Spleen (tissue), 11 donors: ENCODE data around the gene PPT2. TPM values are rescaled to one million over a fixed set of nuclear protein-coding genes. Genes with fewer than 3 reads are reported as not detected.

Experiments
- DNase-seq: peaks from one replicate; pipeline ENCODE4 v3.0.0-alpha.2; 2020
- H3K27ac ChIP-seq, 8 donors: fragments of 200-600 bp; sonication (generic) in 7 of 8; 1 replicate in 4 of 8; 2 replicates in 4 of 8; pipeline versions ENCODE4 v1.5.0 to v1.8.0; 2016 to 2021; ENCODE audit warnings: inconsistent platforms in 4 of 8, mild to moderate bottlenecking in 4 of 8, moderate library complexity in 1 of 8
- H3K27me3 ChIP-seq, 7 donors: fragments of 200-600 bp; sonication (generic) in 6 of 7; replicated peaks in 1 of 7; 1 replicate in 4 of 7; 2 replicates in 3 of 7; pipeline versions ENCODE4 v1.5.0 to v1.8.0; 2016 to 2021; ENCODE audit warnings: inconsistent platforms in 3 of 7, mild to moderate bottlenecking in 1 of 7
- H3K36me3 ChIP-seq, 6 donors: fragments of 200-600 bp; sonication (generic) in 5 of 6; 1 replicate in 4 of 6; 2 replicates in 2 of 6; pipeline versions ENCODE4 v1.5.0 to v1.8.0; 2016 to 2021; ENCODE audit warnings: inconsistent platforms in 2 of 6
- H3K4me1 ChIP-seq, 6 donors: fragments of 200-600 bp; sonication (generic) in 5 of 6; 1 replicate in 3 of 6; 2 replicates in 3 of 6; pipeline versions ENCODE4 v1.5.0 to v1.8.0; 2016 to 2021; ENCODE audit warnings: inconsistent platforms in 3 of 6
- H3K4me3 ChIP-seq, 8 donors: fragments of 200-600 bp; sonication (generic) in 7 of 8; 1 replicate in 4 of 8; 2 replicates in 4 of 8; pipeline versions ENCODE4 v1.5.0 to v1.8.0; 2016 to 2021; ENCODE audit warnings: inconsistent platforms in 4 of 8, mild to moderate bottlenecking in 4 of 8, moderate library complexity in 2 of 8
- H3K9me3 ChIP-seq, 8 donors: fragments of 200-600 bp; sonication (generic) in 7 of 8; 1 replicate in 4 of 8; 2 replicates in 4 of 8; pipeline versions ENCODE4 v1.5.0 to v1.8.0; 2016 to 2021; ENCODE audit warnings: inconsistent platforms in 4 of 8
- POLR2A ChIP-seq, 3 donors: fragments of 450-650 bp; IDR thresholded peaks; one replicate each; pipeline ENCODE4 v1.5.1; 2017; ENCODE audit warnings: antibody characterized with exemption in 3 of 3, mild to moderate bottlenecking in 1 of 3
- POLR2AphosphoS5 ChIP-seq, 3 donors: sonication (generic); formaldehyde crosslinking; IDR thresholded peaks; one replicate each; pipeline ENCODE4 v1.5.1; 2017; ENCODE audit warnings: antibody characterized with exemption in 3 of 3
- WGBS, 5 donors: extraction: QIAGEN DNeasy Blood & Tissue Kit in 3 of 5; methylation state at CpG; one replicate each; pipeline versions ENCODE4 v1.1.5 to v1.1.7; 2013 to 2018; 5-methylcytosine and 5-hydroxymethylcytosine counted together
- intact Hi-C: fragments of 100-400 bp; cut with DNase I; formaldehyde crosslinking; loops from one replicate; pipeline ENCODE4 v1.15.0; 2023; ENCODE audit warnings: low total_unique reads
- polyA plus RNA-seq, 3 donors: library from polyadenylated mRNA; stranded (reverse); fragments of 200-250 nt; gene quantifications; one replicate each; pipeline ENCODE4 v1.2.1, GENCODE V29; 2013
- total RNA-seq, 7 donors: library from RNA; depleted of rRNA in 3 of 7; stranded (reverse); fragments of >200 nt in 3 of 7; fragmentation: NEBNext Ultra II Directional in 4 of 7; extraction: Animal tissue kit (Norgen Biotek cat#: 25700) in 4 of 7; gene quantifications; one replicate each; pipeline versions ENCODE4 v1.1.0 to v1.2.1, GENCODE V29; 2016 to 2021
- TF ChIP-seq, protein P1 (sequence below), 11 experiments: fragments of 200-600 bp in 7 of 11; fragments of 450-650 bp in 4 of 11; sonication (generic) in 4 of 11; IDR thresholded peaks in 8 of 11; conservative IDR thresholded peaks in 3 of 11; 1 replicate in 7 of 11; 2 replicates in 4 of 11; pipeline versions ENCODE4 v1.4.0 to v1.8.0; 2016 to 2021; ENCODE audit warnings: antibody characterized with exemption in 11 of 11, inconsistent platforms in 4 of 11, mild to moderate bottlenecking in 1 of 11
- donor health status: healthy with polysubstance abuse.
- donor health status: DM: no; HTN: no; CAD: no; lungs with moderate emphysema.
- donor health status: DM: no; HTN: no; CAD: no.
- donor health status: Bipolar disorder and iron deficiency.
- donor health status: healthy.
- donor health status: DM: no; HTN: no; CAD: no.
- donor health status: DM: yes; HTN: yes; CAD: no.

The PPT2 gene
- total and polyA plus RNA-seq, 10 donors = 2.3 to 26.7 (median 16.8) TPM

DNA sequence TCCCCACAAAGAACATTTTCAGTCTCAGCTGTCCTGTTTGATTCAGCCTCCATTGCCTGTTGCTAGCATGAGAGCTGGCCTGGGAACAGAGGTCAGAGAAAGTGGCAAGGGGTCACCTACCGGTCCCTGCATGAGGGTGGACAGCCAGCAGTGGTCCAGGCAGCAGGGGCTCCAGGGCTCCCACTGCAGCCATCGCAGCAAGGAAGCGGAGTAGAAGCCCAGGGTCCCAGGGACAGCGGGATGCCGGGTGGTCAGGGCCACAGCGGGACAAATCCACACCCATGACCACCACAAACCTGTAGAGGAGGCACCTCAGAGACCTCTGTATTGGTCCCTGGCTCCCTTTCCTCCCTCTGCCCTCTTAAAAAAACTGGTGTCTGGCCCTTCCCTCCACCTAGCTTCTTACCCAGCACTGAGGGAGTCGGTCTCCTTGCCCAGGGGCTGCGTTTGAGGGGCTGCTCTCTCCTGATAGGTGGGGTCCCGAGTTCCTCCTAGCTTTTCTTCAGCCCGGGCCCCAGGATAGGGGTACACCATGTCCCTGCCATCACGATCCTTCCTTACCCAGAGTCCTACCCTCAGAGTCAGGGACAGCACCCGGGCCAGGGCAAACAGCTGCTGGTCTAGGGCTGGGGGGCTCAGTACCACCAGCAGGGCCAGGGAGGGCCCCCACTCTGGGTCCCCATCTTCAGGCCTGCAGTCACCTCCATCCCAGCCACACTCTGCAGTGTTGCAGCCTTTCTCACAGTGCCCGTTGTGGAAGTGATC, 47.0 kb downstream of the PPT2 start:
- no peaks in the 10 kb centered on the region for H3K36me3 ChIP-seq
- no peak for TF ChIP-seq POLR2A (IDR thresholded peaks at IDR 0.05)
- DNase-seq = no peak
- H3K27me3 ChIP-seq = peaks cover 0 to 3% (median 0%) of the 10 kb centered on the region in 7 donors
- no peak overlapping the region for H3K27ac ChIP-seq
- no peak overlapping the region for H3K4me3 ChIP-seq
- WGBS, 5 donors = 87 to 97% (median 89%) methylated on average over 11 to 13 of the region's 13 CpGs
- intact Hi-C loops = no loop called here
- H3K4me1 ChIP-seq = peaks cover 7 to 15% (median 13%) of the 10 kb centered on the region in 6 donors
- no peaks in the 10 kb centered on the region for H3K9me3 ChIP-seq

DNA sequence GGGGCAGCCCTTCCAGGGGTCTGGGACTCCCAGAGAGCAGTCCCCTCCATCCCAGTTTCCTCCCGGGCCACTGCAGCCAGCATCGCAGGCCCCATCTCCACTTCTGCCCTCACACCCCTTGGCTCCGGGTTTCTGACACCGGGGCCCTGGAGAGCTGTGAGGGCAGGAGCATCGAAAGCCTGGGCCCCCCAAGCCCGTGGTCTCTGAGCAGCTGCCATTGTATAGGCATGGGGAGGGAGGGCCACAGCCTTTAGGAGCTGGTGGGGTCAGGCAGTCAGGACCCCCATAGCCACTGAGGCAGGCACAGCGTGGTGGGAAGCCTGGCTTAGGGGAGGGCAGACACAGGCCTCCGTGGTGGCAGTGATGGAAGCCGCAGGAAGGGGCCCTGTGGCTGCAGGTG, 48.2 kb downstream of the PPT2 start:
- DNase-seq = no peak
- WGBS, 5 donors = 75 to 90% (median 85%) methylated on average over 5 to 9 of the region's 9 CpGs
- H3K27me3 ChIP-seq = peaks cover 0 to 3% (median 0%) of the 10 kb centered on the region in 7 donors
- intact Hi-C loops = no loop called here
- H3K9me3 ChIP-seq = no peaks in the 10 kb centered on the region
- peaks cover under 1 to 6% (median 4%) of the 10 kb centered on the region in 6 donors for H3K4me1 ChIP-seq
- TF ChIP-seq POLR2AphosphoS5 (IDR thresholded peaks at IDR 0.05) = no peak
- TF ChIP-seq POLR2A (IDR thresholded peaks at IDR 0.05) = no peak
- TF ChIP-seq, protein P1, sequence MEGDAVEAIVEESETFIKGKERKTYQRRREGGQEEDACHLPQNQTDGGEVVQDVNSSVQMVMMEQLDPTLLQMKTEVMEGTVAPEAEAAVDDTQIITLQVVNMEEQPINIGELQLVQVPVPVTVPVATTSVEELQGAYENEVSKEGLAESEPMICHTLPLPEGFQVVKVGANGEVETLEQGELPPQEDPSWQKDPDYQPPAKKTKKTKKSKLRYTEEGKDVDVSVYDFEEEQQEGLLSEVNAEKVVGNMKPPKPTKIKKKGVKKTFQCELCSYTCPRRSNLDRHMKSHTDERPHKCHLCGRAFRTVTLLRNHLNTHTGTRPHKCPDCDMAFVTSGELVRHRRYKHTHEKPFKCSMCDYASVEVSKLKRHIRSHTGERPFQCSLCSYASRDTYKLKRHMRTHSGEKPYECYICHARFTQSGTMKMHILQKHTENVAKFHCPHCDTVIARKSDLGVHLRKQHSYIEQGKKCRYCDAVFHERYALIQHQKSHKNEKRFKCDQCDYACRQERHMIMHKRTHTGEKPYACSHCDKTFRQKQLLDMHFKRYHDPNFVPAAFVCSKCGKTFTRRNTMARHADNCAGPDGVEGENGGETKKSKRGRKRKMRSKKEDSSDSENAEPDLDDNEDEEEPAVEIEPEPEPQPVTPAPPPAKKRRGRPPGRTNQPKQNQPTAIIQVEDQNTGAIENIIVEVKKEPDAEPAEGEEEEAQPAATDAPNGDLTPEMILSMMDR (IDR thresholded peaks at IDR 0.05 in 8 of 11, conservative IDR thresholded peaks at IDR 0.05 in 3 of 11) = no peak
- no peaks in the 10 kb centered on the region for H3K36me3 ChIP-seq
- no peak overlapping the region for H3K4me3 ChIP-seq
- no peak overlapping the region for H3K27ac ChIP-seq

DNA sequence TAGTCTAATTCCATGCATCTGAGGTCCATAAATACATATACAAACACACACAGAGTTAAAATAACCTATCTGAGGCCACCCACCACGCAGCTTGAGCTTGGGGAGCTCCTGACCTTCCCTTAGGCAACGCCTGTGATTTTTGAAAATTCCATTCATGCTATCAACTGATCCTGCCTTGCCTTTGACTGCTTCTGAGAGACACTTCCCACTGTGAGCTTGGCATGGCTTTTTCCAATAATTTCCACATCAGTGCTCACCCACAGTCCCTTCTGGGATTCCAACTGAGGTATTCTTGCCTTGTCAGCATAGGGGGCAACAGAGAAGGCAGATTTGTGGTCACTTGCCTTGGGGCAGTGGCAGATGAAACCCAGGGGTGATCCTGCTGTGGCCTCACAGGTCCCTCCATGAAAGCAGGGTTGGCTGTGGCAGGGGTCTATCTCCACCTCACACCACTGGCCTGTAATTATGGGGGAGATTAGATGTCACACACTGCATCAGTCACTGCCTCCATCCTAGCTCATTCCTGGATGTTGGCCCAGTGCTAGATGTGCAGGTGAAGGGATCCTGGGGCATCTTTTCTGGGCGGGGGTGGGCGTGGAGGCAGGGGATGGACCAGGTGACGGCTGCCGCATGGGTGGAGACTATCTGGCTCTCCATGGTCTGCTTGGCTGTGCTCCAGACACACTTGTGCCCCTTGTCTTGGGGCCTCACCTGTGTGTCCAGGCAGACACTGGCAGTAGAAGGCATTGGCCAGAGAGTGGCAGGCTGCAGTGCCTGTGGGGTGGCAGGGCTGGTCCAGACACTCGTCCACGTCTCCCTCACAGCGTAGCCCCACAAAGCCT, 49.7 kb downstream of the PPT2 start:
- 79 to 94% (median 90%) methylated on average over 4 to 9 of the region's 9 CpGs for WGBS, 5 donors
- no peaks in the 10 kb centered on the region for H3K9me3 ChIP-seq
- no peak overlapping the region for H3K27ac ChIP-seq
- DNase-seq = no peak
- H3K4me3 ChIP-seq = no peak overlapping the region
- H3K36me3 ChIP-seq = no peaks in the 10 kb centered on the region
- intact Hi-C loops = no loop called here
- TF ChIP-seq POLR2A (IDR thresholded peaks at IDR 0.05) (no peak), POLR2AphosphoS5 (IDR thresholded peaks at IDR 0.05) (no peak)
- TF ChIP-seq, protein P1 (IDR thresholded peaks at IDR 0.05 in 8 of 11, conservative IDR thresholded peaks at IDR 0.05 in 3 of 11) = no peak
- H3K27me3 ChIP-seq = peaks cover 0 to 3% (median 0%) of the 10 kb centered on the region in 7 donors
- no peaks in the 10 kb centered on the region for H3K4me1 ChIP-seq

DNA sequence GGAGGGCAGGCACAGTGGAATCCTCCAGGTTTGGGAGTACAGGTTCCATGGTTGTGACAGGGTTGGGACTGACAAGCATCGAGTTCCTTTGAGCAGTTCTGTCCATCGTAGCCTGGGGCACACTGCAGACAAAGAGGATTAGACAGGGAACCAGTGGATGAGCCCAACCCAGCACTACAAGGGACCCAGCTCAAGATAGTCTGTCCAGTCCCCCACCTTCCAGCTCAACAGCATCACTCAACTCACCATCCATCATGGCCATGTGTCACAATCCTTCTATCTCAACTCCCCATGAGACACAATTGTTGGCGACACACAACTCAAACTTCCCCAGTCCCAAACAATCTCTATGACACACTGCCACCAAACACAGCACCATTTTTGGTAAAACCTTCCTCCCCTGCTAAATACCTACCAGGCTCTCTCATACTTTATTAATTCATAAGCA, 50.4 kb downstream of the PPT2 start:
- 79 to 100% (median 94%) methylated on average over 3 of the region's 3 CpGs for WGBS, 5 donors
- H3K36me3 ChIP-seq = no peaks in the 10 kb centered on the region
- no peak overlapping the region for H3K4me3 ChIP-seq
- peaks cover 0 to 3% (median 0%) of the 10 kb centered on the region in 7 donors for H3K27me3 ChIP-seq
- intact Hi-C loops = no loop called here
- no peak for TF ChIP-seq POLR2AphosphoS5 (IDR thresholded peaks at IDR 0.05)
- H3K9me3 ChIP-seq = no peaks in the 10 kb centered on the region
- H3K27ac ChIP-seq = no peak overlapping the region
- no peak for DNase-seq
- no peaks in the 10 kb centered on the region for H3K4me1 ChIP-seq

DNA sequence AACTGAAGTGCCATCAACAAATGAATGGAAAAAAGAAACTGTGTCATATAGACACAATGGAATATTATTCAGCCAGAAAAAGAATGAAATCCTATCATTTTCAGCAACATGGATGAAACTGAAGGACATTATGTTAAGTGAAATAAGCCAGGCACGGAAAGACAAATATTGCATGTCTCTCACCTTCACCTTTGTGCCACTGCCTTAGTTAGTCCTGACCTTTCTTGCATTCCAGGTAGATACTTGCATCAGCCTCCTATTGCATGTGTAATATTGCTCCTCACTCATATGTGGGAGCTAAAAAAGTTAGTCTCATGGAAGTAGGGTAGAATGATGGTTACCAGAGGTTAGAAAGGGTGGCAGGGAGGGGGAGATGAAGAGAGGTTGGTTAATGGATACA, 55.1 kb downstream of the PPT2 start:
- H3K36me3 ChIP-seq = no peaks in the 10 kb centered on the region
- TF ChIP-seq, protein P1 (IDR thresholded peaks at IDR 0.05 in 8 of 11, conservative IDR thresholded peaks at IDR 0.05 in 3 of 11) = no peak
- no peak for TF ChIP-seq POLR2A (IDR thresholded peaks at IDR 0.05)
- TF ChIP-seq POLR2AphosphoS5 (IDR thresholded peaks at IDR 0.05) = no peak
- no peaks in the 10 kb centered on the region for H3K9me3 ChIP-seq
- peaks cover 0 to 1% (median 0%) of the 10 kb centered on the region in 7 donors for H3K27me3 ChIP-seq
- WGBS, 5 donors = 93 to 98% (median 95%) methylated on average over 1 of the region's 1 CpG
- no peak overlapping the region for H3K27ac ChIP-seq
- no peak for DNase-seq
- intact Hi-C loops = no loop called here
- H3K4me1 ChIP-seq = no peaks in the 10 kb centered on the region
- no peak overlapping the region for H3K4me3 ChIP-seq
